GM12878 (cell line): ENCODE data around the gene CEP83. TPM values are rescaled to one million over a fixed set of nuclear protein-coding genes. Genes with fewer than 3 reads are reported as not detected.
"Not testable (repeated sequence)": the region's sequence is repeated elsewhere in the genome, so short reads cannot be mapped to it uniquely, and the experiment has no call there.

Source experiments
- ATAC-seq: fragments of 200-7000 bp; cut with Tn5 transposase; 3 replicates; pipeline ENCODE4 v1.9.1; 2020; ENCODE audit warnings: mild to moderate bottlenecking, moderate library complexity
- BruUV-seq: library from RNA; stranded (reverse); fragments of 400-500 nt; replicated peaks from 2 replicates; lab custom pipeline; 2021; lab: Mats Ljungman, UMichigan
- CTCF ChIA-PET: fragments of 300-600 bp; sonication (Branson Sonifier 250); formaldehyde crosslinking; extraction: SDS; loops from one replicate; lab custom pipeline; 2021; ENCODE audit warnings: inconsistent platforms; lab: Yijun Ruan, JAX
- POLR2A ChIA-PET: fragments of 350-600 bp; formaldehyde crosslinking; extraction: SDS; loops from one replicate; lab custom pipeline; 2021; ENCODE audit warnings: inconsistent platforms; lab: Charles Lee
- RAD21 ChIA-PET: fragments of 300-600 bp; sonication (Branson Sonifier 250); formaldehyde crosslinking; loops from one replicate; lab custom pipeline; 2023; ENCODE audit warnings: antibody characterized with exemption; ENCODE audit not compliant: unreplicated experiment; lab: Charles Lee
- SMC1A ChIA-PET: fragments of 300-600 bp; sonication (Branson Sonifier 250); formaldehyde crosslinking; loops from one replicate; lab custom pipeline; 2023; ENCODE audit not compliant: unreplicated experiment, uncharacterized antibody; lab: Charles Lee
- DNase-seq: peaks from one replicate; pipeline ENCODE4 v3.0.0-alpha.2; 2011; ENCODE audit warnings: low read depth, low spot score
- FAIRE-seq: peaks from 3 replicates; lab custom pipeline; 2011; peaks lifted over from hg19 to GRCh38; lab: Jason Lieb, UNC
- H2AFZ ChIP-seq: 2 replicates; pipeline ENCODE4 v1.6.0; 2011; ENCODE audit warnings: low read depth, low read length, control low read depth; ENCODE audit not compliant: control insufficient read depth
- H3K27ac ChIP-seq: 2 replicates; pipeline ENCODE4 v1.5.1; 2011; ENCODE audit warnings: control low read depth; ENCODE audit not compliant: control insufficient read depth, insufficient read depth
- H3K27me3 ChIP-seq, 2 experiments: replicated peaks in 1 of 2; 2 replicates each; pipeline versions ENCODE4 v1.6.0 to v1.6.1; 2011; ENCODE audit warnings: low read length in 1 of 2; ENCODE audit not compliant: control insufficient read depth in 2 of 2, insufficient read depth in 2 of 2
- H3K36me3 ChIP-seq, 2 experiments: 2 replicates each; pipeline ENCODE4 v1.5.1; 2011; ENCODE audit warnings: low read length in 1 of 2; ENCODE audit not compliant: control insufficient read depth in 2 of 2, insufficient read depth in 2 of 2
- H3K4me1 ChIP-seq: 2 replicates; pipeline ENCODE4 v1.6.1; 2011; ENCODE audit warnings: mild to moderate bottlenecking, low read length, moderate library complexity, mixed read lengths; ENCODE audit not compliant: control insufficient read depth, insufficient read depth
- H3K4me2 ChIP-seq: 2 replicates; pipeline ENCODE4 v1.6.0; 2011; ENCODE audit warnings: control low read depth; ENCODE audit not compliant: control insufficient read depth, insufficient read depth
- H3K4me3 ChIP-seq: fragments of 200-600 bp; sonication (generic); 2 replicates; pipeline ENCODE4 v1.5.1; 2016
- H3K79me2 ChIP-seq: 2 replicates; pipeline ENCODE4 v1.6.0; 2011; ENCODE audit warnings: low read length; ENCODE audit not compliant: control insufficient read depth, insufficient read depth
- H3K9ac ChIP-seq: 2 replicates; pipeline ENCODE4 v1.8.0; 2011; ENCODE audit warnings: low read length, control low read depth, mixed read lengths; ENCODE audit not compliant: control insufficient read depth, insufficient read depth
- H3K9me3 ChIP-seq: replicated peaks from 3 replicates; pipeline ENCODE4 v1.5.1; 2011; ENCODE audit warnings: mild to moderate bottlenecking, low read length; ENCODE audit not compliant: control insufficient read depth, insufficient read depth
- H4K20me1 ChIP-seq: 2 replicates; pipeline ENCODE4 v1.6.0; 2011; ENCODE audit not compliant: control insufficient read depth, insufficient read depth
- ATF7 ChIP-seq: fragments of 450-650 bp; IDR thresholded peaks from 2 replicates; pipeline ENCODE4 v1.6.1; 2016; ENCODE audit warnings: low read depth, mild to moderate bottlenecking
- EP300 ChIP-seq, 2 experiments: fragments of 150-350 bp in 1 of 2; IDR thresholded peaks; 2 replicates each; pipeline ENCODE4 v1.6.1; 2011 to 2012; ENCODE audit warnings: low read depth in 2 of 2, low read length in 2 of 2, borderline replicate concordance in 1 of 2, improper control_type of control experiment in 1 of 2, inconsistent platforms in 1 of 2; ENCODE audit not compliant: control insufficient read depth in 1 of 2
- IKZF1 ChIP-seq: fragments of 450-650 bp; conservative IDR thresholded peaks from 2 replicates; pipeline ENCODE4 v1.6.1; 2017; ENCODE audit warnings: antibody characterized with exemption, mild to moderate bottlenecking
- IKZF2 ChIP-seq, 2 experiments: fragments of 450-650 bp; IDR thresholded peaks; 2 replicates each; pipeline ENCODE4 v1.6.1; 2017; ENCODE audit warnings: mild to moderate bottlenecking in 2 of 2, moderate library complexity in 2 of 2
- IRF4 ChIP-seq: IDR thresholded peaks from 2 replicates; pipeline ENCODE4 v1.6.1; 2011; ENCODE audit warnings: low read depth, low read length
- MEF2B ChIP-seq: fragments of 450-650 bp; IDR thresholded peaks from 2 replicates; pipeline ENCODE4 v1.6.1; 2018; ENCODE audit warnings: mild to moderate bottlenecking, moderate library complexity; ENCODE audit not compliant: partially characterized antibody, poor library complexity, severe bottlenecking
- MTA2 ChIP-seq: fragments of 450-650 bp; IDR thresholded peaks from 2 replicates; pipeline ENCODE4 v1.6.1; 2016; ENCODE audit warnings: low read depth, mild to moderate bottlenecking, moderate library complexity
- NBN ChIP-seq: fragments of 450-650 bp; IDR thresholded peaks from 2 replicates; pipeline ENCODE4 v1.6.1; 2016
- RAD51 ChIP-seq: fragments of 450-650 bp; IDR thresholded peaks from 2 replicates; pipeline ENCODE4 v1.6.1; 2016; ENCODE audit warnings: moderate library complexity, mild to moderate bottlenecking, inconsistent platforms
- RELA ChIP-seq: fragments of 450-650 bp; IDR thresholded peaks from 2 replicates; pipeline ENCODE4 v1.8.0; 2014; ENCODE audit warnings: borderline replicate concordance; ENCODE audit not compliant: partially characterized antibody
- RUNX3 ChIP-seq: IDR thresholded peaks from 2 replicates; pipeline ENCODE4 v1.6.1; 2012; ENCODE audit warnings: low read length, inconsistent platforms
- SPI1 ChIP-seq: IDR thresholded peaks from 2 replicates; pipeline ENCODE4 v1.6.1; 2011; ENCODE audit warnings: low read depth, mild to moderate bottlenecking, low read length, moderate library complexity, borderline replicate concordance; ENCODE audit not compliant: insufficient read depth
- ZNF217 ChIP-seq: fragments of 450-650 bp; IDR thresholded peaks from 2 replicates; pipeline ENCODE4 v1.6.1; 2017; ENCODE audit warnings: antibody characterized with exemption, mild to moderate bottlenecking
- WGBS: methylation state at CpG from one replicate; pipeline ENCODE4 v1.1.6; 2016; ENCODE audit warnings: low lambda C conversion rate; ENCODE audit not compliant: insufficient replicate concordance, insufficient coverage; ENCODE audit errors: missing lambda C conversion rate; 5-methylcytosine and 5-hydroxymethylcytosine counted together
- in situ Hi-C: fragments of 300-500 bp; cut with MboI; formaldehyde crosslinking; loops from 9 replicates; pipeline ENCODE4 v1.14.3; 2018; ENCODE audit warnings: mixed read lengths
- intact Hi-C: fragments of 100-400 bp; cut with micrococcal nuclease; formaldehyde crosslinking; loops from one replicate; pipeline ENCODE4 v1.14.2; 2022; ENCODE audit not compliant: unreplicated experiment
- polyA plus RNA-seq, 11 experiments: library from polyadenylated mRNA; depleted of rRNA in 4 of 11; unstranded in 6 of 11; stranded (reverse) in 5 of 11; fragments of >200 nt; fragmentation: Nextera tagmentation in 4 of 11; fragmentation: Illumina TruSeq in 1 of 11; extraction: Ambion mirVana in 4 of 11; extraction: Trizol in 1 of 11; gene quantifications; 1 replicate in 1 of 11; 2 replicates in 10 of 11; pipeline versions ENCODE4 v1.2.1 to v1.2.3, GENCODE V29; 2011 to 2016; ENCODE audit warnings: inconsistent platforms in 2 of 11, missing spikeins in 2 of 11, low read depth in 1 of 11
- total RNA-seq, 4 experiments: library from RNA; depleted of rRNA in 3 of 4; stranded (reverse); fragments of >200 nt in 3 of 4; fragmentation: Illumina TruSeq in 1 of 4; extraction: Trizol in 1 of 4; gene quantifications; 2 replicates each; pipeline versions ENCODE4 v1.2.1 to v1.2.3, GENCODE V29; 2013 to 2021
- TF ChIP-seq, protein P1 (sequence below): fragments of 450-650 bp; IDR thresholded peaks from 2 replicates; pipeline ENCODE4 v1.6.1; 2017; ENCODE audit warnings: antibody characterized with exemption, mild to moderate bottlenecking, moderate library complexity
- TF ChIP-seq, protein P2 (sequence below): fragments of 450-650 bp; IDR thresholded peaks from 2 replicates; pipeline ENCODE4 v1.6.1; 2014; ENCODE audit warnings: mild to moderate bottlenecking

Gene CEP83
- total and polyA plus RNA-seq, 10 of the 15 experiments (the other 5 are each of a cell fraction or from before 2014, with no cell fraction given) = 4.3 to 39.0 (median 22.5) TPM

DNA sequence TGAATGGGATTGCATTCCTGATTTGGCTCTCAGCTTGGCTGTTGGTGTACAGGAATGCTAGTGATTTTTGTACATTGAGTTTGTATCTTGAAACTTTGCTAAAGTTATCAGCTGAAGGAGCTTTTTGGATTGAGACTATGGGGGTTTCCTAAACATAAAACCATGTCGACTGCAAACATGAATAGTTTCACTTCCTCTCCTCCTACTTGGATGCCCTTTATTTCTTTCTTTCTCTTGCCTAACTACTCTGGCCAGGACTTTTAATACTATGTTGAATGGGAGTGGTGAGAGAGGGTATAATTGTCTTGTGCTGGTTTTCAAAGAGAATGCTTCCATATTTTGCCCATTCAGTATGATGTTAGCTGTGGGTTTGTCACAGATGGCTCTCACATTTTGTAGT, 141.5 kb downstream of the CEP83 start (continued):
- TF ChIP-seq, protein P1, sequence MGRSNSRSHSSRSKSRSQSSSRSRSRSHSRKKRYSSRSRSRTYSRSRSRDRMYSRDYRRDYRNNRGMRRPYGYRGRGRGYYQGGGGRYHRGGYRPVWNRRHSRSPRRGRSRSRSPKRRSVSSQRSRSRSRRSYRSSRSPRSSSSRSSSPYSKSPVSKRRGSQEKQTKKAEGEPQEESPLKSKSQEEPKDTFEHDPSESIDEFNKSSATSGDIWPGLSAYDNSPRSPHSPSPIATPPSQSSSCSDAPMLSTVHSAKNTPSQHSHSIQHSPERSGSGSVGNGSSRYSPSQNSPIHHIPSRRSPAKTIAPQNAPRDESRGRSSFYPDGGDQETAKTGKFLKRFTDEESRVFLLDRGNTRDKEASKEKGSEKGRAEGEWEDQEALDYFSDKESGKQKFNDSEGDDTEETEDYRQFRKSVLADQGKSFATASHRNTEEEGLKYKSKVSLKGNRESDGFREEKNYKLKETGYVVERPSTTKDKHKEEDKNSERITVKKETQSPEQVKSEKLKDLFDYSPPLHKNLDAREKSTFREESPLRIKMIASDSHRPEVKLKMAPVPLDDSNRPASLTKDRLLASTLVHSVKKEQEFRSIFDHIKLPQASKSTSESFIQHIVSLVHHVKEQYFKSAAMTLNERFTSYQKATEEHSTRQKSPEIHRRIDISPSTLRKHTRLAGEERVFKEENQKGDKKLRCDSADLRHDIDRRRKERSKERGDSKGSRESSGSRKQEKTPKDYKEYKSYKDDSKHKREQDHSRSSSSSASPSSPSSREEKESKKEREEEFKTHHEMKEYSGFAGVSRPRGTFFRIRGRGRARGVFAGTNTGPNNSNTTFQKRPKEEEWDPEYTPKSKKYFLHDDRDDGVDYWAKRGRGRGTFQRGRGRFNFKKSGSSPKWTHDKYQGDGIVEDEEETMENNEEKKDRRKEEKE = no peak
- TF ChIP-seq ZNF217 = peak; percentile 78; the same call in 1 of the 2 replicates
- TF ChIP-seq MEF2B = peak; percentile 14
- peak in 1 of 2 experiments; percentile 54; a peak in 2 of 4 replicates for TF ChIP-seq EP300 (IDR thresholded peaks at IDR 0.05; ENCODE audit: borderline replicate concordance in 1 of 2, control insufficient read depth in 1 of 2, low read depth in 2 of 2, low read length in 2 of 2)
- peak; percentile 98 for TF ChIP-seq SPI1
- 0 out of 2 replicates have a peak, but pooled peaks have one; percentile 58 for TF ChIP-seq NBN
- peak; percentile 74 to 81 for TF ChIP-seq IKZF2 (IDR thresholded peaks at IDR 0.05)
- TF ChIP-seq RELA = no peak
- peak; percentile 37; the same call in 1 of the 2 replicates for TF ChIP-seq ATF7
- peak; percentile 76 for TF ChIP-seq IRF4
- peak; percentile 27 for TF ChIP-seq RUNX3
- TF ChIP-seq, protein P2, sequence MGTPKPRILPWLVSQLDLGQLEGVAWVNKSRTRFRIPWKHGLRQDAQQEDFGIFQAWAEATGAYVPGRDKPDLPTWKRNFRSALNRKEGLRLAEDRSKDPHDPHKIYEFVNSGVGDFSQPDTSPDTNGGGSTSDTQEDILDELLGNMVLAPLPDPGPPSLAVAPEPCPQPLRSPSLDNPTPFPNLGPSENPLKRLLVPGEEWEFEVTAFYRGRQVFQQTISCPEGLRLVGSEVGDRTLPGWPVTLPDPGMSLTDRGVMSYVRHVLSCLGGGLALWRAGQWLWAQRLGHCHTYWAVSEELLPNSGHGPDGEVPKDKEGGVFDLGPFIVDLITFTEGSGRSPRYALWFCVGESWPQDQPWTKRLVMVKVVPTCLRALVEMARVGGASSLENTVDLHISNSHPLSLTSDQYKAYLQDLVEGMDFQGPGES = no peak
- 0 out of 2 replicates have a peak, but pooled peaks have one; percentile 8 for TF ChIP-seq RAD51
- TF ChIP-seq IKZF1 = peak; percentile 59; the same call in 1 of the 2 replicates
- peak; percentile 63 for TF ChIP-seq MTA2
- TF ChIP-seq, all 136 proteins: peak for 15

DNA sequence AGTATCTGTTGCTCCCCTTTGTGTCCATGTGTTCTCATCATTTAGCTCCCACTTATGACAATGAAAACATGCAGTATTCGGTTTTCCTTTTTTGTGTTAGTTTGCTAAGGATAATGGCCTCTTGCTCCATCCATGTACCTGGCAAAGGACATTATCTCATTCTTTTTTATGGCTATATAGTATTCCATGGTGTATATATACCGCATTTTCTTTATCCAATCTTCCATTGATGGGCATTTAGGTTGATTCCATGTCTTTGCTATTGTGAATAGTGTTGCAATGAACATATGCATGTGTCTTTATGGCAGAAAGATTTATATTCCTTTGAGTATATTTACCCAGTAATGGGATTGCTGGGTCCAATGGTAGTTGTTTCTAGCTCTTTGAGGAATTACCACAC, 143.1 kb downstream of the CEP83 start:
- H3K4me1 ChIP-seq, intact Hi-C loops, H3K9ac ChIP-seq, H2AFZ ChIP-seq, H4K20me1 ChIP-seq, ATAC-seq, BruUV-seq, H3K27me3 ChIP-seq, H3K79me2 ChIP-seq, H3K36me3 ChIP-seq, FAIRE-seq, in situ Hi-C loops, RAD21 ChIA-PET, CTCF ChIA-PET, H3K4me3 ChIP-seq, DNase-seq, H3K4me2 ChIP-seq, H3K27ac ChIP-seq: not testable (repeated sequence)
- H3K9me3 ChIP-seq = peaks cover 27% of the 10 kb centered on the region
- ChIA-PET SMC1A (interaction anchor here (0.7 to 2.6 kb wide), 7 partner anchors 10 to 165 kb away, joined by 3 to 9 read pairs (median 4); no protein-coding TSS in a partner anchor), POLR2A (interaction anchor here (0.6 to 1.3 kb wide), 2 partner anchors 9 to 103 kb away, joined by 3 to 4 read pairs; no protein-coding TSS in a partner anchor)
- 91% methylated on average over 2 of the region's 2 CpGs for WGBS
